HG03064 (cell line): ENCODE results near the gene BNIP5.

Experiments
- ATAC-seq: cut with Tn5 transposase; IDR thresholded peaks from one replicate; pipeline ENCODE4 v1.9.1; 2021; ENCODE audit warnings: low read depth; ENCODE audit not compliant: unreplicated experiment

Gene BNIP5

DNA sequence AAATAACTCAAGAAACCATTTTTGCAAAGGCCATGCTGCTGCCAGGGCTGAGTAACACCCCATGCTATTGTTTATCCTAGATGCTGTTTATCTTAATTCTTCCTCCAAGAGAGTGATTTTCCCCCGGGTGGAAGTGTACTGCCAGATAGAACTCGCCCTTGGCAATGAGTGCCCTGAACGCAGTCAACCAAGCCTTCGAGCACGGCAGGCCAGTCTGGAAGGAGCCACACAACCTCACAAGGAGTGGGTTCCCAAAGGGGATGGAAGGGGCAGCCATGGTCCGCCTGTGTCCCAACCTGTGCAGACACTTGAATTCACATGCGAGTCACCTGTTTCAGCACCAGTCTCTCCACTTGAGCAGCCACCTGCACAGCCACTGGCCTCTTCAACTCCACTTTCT is 34.9 kb downstream of the BNIP5 start:
- ATAC-seq = no peak

DNA sequence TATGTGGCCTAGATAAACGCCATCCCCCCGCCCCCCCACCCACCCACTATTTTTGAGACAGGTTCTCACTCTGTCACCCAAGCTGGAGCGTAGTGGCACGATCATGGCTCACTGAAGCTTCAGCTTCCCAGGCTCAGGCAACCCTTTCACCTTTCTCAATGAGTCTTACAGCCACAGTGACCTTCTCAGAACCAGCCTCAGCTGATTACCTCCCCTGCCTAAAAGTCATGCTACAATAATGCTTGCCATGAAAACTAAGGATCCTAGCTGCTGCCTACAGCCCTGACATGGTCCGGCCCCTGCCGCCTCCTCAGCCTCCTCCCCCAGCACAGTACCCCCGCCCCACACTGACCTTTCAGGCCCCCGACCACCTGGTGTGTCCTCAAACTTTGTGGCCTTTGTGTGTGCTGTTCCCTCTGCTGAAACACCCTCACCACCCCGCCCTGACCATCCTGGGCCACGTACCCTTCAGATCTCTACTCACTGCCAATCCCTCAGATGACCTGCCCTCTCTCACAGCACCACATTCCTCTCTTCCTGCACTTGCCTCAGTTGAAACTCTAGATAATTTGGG is 35.5 kb downstream of the BNIP5 start:
- ATAC-seq = no peak

DNA sequence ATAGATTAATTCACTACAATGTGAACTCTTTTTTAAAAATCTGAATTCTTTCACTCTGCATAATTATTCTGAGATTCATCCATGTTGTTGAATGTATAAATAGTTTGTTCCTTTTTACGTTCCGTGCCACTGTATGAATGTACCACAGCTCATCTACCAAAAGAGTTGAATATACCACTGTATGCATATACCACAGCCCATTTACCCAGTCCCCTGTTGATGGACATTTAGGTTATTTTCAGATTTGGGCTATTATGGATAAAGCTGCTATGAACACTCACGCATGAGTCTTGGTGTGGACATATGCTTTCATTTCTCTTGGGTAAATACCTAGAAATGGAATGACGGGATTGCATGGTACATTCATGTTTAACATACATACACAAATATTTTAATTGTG is 38.7 kb downstream of the BNIP5 start:
- no peak for ATAC-seq

DNA sequence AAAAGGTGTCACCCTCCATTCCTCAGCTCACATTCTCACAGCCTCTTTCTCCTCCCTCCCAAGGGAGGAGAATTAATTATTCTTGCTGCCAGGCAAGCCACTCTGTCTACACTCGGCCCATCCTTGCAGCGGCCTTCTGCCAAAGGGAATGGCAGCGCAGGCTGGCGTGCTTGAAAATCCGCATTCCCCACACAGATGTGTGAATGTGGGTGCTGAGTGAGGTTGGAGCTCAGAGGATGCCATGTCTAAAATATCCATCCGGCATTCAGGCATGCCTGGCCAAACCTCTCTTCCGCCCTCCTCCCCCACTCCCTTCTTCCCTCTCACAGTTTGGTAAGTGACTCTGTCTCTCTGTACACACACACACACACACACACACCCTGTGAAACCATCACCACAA is 39.2 kb downstream of the BNIP5 start:
- ATAC-seq = no peak

DNA sequence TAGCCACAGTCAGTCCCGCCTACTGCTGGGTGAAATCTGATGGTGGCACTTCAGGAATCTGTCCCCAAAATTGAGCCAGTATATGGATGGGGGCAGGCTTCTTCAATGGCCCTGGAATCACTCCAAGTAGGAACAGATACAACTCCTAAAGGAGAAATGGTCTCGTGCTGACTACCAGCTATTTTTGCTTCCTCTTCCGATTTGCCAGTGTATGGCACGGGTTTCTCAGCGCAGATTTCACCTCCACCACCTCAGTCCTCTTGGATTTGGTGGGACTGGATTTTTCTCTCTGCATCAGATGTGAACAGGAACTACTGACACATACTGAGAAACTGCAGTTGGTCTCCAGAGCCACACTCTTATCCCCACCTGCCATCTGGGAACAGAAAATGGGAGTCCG is 39.6 kb downstream of the BNIP5 start:
- no peak for ATAC-seq

DNA sequence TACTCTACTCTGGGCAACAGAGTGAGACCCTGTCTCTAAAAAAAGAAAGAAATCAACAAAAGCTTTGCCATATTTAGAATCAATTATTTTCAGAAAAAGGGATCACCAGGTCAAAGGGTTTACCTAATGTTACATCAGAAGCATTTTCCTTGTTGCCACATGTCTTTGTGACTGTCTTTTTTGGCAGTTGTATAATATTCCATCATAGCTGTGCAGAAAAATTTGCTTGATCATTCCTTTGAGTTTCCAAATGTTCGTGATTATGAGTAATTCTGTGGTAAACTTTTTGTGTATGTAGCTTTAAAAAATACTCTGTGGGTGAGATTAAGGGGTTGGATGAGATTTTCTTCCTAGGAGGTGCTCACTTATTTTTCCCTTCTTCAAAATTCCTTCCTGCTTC is 40.4 kb downstream of the BNIP5 start:
- no peak for ATAC-seq

DNA sequence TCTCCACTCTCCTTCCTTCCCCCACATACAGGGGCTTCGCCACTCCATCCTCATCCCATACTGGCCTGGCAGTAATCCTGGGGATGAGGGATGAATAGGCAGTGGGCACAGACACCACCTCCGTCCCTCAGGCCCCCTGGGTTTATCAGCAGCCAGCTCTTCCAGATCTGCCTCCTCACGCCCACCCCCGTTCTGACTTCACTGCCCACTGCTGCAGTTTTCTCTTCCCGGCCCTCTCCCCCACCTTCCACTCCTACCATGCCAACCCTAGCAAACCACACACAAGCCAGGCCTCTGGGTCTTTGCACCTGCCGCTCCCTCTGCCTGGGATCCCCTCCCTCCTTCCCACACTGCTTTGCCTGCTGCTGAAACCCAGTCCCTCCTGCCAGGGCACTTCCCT is 44.5 kb downstream of the BNIP5 start:
- no peak for ATAC-seq

DNA sequence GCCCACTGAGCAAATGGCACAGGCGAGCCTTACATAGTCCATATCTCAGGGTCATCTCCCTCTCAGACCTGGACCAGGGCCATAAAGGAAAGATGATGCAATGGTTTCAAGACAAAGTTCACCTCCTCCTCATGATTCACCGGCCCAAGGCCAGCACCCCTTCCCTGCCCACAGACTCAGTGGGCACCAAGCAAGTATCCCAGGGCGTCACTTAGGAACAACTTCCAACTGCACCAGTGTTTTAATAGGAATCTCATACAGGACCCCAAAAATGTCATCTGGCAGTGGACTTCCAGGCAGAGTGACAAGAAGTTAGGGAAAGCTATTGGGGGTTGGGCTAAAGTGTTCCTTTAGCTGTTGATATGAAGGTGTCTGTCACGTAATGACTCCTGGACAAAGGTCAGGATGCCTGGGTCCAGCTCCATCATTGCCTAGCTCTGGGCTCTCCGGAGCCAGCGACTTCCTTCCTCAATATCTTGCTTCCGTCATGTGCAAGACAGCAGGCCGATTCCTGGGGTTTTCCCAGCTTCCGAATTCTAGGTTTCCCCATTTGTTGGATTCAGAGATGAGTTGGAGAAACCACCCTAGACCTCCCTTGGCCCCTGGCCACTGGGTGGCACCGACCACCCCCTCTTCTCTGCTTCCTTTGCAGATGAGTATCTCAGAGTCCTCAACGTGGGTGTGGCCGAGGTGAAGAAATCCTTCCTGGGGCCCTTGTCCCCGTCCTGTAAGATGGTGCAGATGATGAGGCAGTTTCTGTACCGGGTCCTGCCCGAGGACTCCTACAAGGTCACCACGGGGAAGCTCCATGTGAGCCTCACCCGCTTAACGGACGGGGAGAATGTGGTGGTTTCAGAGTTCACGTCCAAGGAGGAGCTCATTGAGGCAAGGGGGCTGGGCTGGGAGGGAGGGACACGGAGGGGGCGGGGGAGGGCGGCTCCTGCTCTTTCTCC is 45.7 kb downstream of the BNIP5 start:
- no peak for ATAC-seq

DNA sequence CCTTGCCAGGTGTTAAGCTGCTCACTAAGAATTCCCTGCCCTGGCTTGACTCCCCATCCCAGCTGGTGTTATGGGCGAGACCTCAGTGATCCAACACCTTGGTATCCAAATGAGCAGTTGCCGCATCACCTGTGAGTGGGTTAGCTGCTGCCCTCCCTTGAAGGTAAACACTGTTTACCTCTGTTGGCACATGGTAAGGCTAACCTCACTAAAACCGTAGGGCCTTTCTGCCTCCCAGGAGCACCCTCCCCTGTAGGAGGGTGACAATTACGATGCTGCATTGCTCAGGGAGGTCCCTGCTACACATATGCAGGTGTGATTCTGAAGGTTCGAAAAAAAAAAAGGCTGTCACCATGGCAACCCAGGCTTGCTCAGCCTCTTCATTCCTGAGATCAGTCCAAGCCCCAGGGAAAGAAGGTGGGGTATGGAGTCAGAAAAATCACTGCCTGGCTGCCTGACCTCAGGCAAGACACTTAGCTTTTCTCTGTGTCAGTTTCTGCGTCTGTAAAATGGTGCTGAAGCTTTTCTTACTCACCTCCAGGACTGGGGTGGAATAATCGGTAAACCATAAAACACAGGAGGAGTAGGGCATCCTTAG is 47.3 kb downstream of the BNIP5 start:
- no peak for ATAC-seq

DNA sequence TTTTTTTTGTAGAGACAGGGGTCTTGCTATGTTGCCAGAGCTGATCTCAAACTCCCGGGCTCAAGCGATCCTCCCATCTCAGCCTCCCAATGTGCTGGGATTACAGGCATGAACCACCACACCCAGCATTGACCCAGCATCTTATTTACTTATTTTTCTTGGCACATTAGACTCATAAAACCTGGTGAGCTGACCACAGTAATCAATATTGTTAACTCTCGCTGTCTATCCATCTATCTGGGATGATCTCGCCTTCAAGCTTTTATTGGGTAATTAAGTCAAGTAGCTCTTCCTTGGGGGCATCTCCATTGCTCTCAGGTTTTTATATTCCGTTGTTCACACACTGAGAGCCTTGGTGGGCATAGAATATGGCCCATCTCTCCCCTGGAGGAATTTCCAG is 49.8 kb downstream of the BNIP5 start:
- ATAC-seq = no peak

DNA sequence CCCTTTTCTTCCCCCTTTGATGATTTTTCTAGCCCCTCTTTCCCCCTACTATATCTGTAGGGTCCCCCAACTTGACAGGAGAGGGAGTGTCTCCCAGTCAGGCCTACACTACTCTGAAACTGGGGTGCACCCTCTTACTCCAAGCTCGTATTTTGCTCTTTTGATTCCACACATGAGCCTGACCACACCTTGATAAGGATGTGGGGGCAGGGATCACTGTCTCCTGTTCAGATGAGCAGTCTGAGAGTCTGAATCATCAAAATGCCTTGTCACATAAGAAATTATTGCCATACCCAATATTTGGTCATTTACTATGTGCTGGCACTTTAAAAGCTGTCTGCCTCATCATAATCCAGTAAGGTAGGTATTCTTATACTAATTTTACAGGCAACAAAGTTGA is 50.9 kb downstream of the BNIP5 start:
- ATAC-seq = no peak

DNA sequence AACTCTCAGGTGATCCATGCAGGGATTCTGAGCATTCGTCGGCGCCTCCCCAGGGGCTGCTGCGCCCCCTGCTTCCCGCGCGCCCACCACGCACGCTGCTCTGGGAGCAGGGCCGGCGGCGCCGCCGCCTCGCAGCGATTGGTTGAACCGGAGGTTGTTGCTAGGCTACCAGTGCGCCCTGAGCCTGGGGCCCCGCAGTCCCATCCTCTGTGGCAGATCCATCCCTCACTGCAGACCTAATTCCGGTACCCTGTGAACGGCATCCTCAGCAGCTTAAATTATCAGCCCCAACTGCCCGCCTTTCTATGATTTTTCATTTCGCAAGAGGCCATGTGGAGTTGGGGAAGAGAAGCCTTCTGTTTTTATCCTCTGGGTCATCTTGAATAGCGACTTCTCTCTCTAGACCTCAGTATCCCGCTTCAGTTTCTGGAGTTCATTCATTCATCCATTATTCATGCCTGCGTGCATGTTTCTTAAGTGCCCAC is 51.5 kb downstream of the BNIP5 start:
- ATAC-seq = no peak

DNA sequence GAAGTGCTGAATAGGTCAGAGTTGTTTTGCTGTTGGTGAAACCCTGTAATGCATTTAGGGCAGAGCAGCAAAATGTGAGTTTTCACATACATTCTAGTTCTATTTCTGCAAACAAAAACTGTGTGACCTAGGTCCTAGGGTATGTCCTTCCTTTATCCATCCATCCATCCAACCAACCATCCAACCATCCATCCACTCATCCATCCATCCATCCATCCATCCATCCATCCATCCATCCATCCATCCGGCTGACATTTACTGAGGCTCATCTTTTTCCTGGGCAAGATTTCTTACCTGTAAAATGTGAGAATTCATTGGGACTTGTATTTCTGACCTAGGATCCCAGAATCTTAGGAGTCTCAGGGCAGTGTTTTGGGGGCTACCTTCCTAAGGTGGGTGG is 52.3 kb downstream of the BNIP5 start:
- no peak for ATAC-seq

DNA sequence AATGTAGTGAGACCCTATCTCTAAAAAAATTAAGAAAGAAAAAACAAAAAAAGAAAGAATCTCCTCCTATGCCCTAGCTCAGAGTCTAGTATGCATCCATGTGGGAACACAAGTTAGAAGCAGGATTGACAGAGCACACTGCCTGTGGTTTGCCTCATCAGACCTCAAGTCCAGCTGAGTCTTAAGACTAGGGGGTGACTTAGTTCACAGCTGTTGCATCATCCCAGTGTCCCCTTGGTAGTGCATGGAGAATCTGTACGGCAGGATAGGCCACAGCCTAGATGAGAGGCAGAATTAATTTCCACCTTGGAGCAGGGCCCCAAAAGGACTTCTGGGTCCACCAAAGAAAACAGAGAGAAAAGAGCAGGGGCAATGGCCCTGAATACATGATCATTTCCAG is 53.1 kb downstream of the BNIP5 start:
- no peak for ATAC-seq

DNA sequence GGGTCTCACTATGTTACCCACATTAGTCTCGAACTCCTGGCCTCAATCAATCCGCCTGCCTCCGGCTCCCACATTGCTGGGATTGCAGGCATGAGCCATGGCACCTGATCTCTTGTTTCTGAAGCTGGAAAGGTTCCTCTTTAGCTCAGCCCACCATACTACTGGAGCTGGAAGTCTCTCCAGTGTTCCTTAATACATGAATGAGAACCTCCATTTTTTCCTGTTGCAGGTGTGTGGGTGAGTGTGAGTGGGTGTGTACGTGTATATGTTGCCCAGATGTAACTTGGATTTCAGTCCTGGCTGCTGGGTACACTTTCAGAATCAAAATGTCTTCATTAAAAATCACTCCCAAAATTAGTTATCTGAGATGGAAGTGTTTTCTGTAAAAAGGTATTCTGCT is 55.7 kb downstream of the BNIP5 start:
- no peak for ATAC-seq

DNA sequence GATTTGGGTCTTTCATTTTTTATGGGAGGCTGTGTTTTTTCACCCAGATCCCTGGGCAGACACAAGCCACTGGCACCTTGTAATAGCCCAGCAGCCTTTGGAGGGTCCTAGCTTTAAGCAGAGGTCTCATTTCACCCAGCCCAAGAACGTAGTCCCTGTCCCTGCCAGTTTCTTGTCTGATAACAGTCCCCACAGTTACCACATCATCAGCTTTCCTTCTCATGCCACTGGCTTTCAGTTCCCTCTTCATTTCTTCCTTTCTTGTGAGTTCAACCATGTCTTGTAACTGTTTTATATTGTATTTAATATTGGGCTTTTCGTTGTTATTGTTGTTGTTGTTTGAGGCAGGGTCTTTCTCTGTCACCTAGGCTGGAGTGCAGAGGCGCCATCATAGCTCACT is 56.2 kb downstream of the BNIP5 start:
- no peak for ATAC-seq

DNA sequence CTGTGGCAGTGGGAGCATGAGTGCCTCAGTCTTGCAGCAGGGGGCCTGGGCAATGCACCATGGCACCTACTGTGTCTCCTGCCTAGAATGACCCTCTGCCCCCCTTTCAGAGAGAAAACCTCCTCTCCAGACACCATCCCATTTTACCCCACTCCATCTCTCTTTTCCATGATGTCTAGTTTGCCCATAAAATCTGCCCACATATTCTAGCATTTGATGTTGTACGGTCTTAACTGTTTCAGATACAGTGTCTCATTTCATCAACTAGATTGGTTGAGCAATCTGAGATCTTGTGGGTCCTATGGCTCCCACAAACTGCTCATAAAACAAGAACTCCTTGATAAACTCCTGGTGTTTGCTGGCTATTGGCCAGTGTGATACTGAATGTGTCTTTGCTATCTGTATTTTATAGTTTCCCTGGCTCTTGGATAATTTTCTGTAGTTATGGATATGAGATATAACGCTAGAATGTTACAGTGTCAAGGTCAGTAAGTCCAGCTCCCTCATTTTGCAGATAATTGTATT is 58.7 kb downstream of the BNIP5 start:
- ATAC-seq = no peak

DNA sequence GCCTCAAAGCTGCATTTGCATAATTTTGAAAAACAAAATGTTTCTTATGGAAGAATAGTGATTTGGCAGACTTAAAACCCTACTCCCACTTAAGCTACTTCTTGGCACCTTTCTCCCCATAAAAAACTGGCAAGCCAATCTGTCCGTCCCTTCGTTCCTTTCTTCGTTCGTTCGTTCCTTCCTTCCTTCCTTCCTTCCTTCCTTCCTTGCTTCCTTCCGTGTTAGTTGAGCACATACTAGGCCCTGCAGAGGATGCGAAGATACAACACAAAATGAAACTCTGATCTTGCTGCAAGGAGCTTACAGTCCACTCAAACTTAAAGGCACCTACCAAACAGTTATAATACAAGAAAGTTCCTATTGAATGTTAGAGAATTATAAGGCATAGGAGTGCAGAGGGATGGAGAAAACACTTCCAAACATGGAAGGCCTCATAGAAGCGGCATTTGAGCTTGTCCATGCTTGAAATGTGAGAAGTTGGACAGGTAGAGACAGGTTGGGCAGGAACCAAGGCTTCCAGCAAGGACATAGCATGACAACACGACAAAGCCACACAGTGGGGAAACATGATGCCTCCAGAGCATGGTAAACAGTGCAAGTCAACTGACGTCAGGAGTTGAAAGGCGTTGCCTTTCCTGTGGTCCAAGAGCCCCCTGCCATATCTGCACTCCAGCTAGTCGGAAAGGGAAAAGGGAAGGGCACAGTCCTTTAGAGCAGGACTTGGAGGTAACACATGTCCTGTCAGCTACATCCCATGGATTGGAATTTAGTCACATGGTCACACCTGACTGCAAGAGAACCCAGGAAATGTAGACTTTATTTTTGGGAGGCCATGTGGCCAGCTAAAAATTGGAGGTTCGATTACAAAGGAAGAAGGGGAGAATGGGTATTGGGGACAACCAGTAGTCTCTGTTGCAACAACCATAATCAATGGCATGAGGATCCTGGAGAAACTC is 59.8 kb downstream of the BNIP5 start:
- no peak for ATAC-seq

DNA sequence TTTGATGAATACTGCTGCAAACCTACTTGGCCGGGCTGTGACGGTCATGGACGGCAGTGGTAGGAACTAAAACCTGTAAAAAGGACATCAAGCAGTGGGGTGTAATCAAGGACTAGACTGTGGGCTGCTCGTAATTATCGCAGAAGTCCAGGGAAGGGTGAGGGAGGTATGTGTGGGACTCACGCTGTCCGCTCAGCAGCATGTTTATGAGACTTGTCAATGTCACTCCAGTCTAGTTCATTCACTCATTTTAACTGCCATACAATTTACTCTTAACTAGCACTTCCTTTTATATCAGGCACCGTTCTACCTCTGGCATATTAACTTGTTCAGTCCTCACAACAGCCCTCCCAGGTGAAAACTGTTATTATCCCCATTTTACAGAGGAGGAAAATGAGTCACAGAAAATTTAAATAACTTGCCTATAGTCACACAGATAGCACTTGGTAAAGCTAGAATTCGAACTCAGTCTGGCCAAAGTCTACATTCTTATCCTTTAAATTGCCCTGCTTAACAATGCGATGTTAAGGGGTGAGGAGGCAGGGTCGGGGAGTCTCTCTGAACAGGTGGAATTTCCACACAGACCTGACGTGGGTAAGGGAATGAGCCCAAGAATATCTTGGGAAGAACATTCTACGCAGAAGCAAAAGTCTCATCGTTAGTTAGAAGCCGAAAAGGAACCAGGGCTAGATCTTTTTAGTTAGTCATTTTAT is 62.7 kb downstream of the BNIP5 start:
- no peak for ATAC-seq

DNA sequence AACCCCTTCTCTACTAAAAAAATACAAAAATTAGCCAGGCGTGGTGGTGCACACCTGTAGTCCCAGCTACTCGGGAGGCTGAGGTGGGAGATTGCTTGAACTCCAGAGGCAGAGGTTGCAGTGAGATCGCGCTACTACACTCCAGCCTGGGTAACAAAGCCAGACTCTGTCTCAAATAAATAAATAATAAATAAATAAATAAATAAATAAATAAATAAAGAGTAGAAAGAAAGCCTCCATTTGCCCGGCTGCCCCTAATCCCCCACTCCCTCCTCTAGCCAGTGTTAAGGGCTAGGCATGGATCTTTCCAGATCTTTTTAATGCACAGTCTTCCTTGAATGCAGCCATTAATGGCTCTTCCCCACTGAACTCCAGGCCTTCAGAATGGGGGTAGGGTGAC is 63.6 kb downstream of the BNIP5 start:
- ATAC-seq = no peak
